Stimulated activated effector memory CD8-positive, alpha-beta T cell treated with anti-CD3 and anti-CD28 coated beads, Interleukin-12 subunit alpha, Interleukin-12 subunit beta, amount 100 ng/mL, for 72 hours (primary cell): ENCODE results near the gene RNASEL.
"Not testable (repeated sequence)": the region's sequence is repeated elsewhere in the genome, so short reads cannot be mapped to it uniquely, and the experiment has no call there.

Experiments used
- ATAC-seq: fragments of 150-1000 bp; cut with Tn5 transposase; 2 replicates; pipeline ENCODE4 v1.10.0; 2021
- DNase-seq, 2 donors: peaks; one replicate each; pipeline ENCODE4 v3.0.0; 2021 to 2022; ENCODE audit warnings: low spot score in 2 of 2
- H3K27ac Mint-ChIP-seq: one replicate; pipeline ENCODE4 v1.8.0; 2022; ENCODE audit warnings: mild to moderate bottlenecking, mixed read lengths
- H3K36me3 Mint-ChIP-seq: one replicate; pipeline ENCODE4 v1.8.0; 2022; ENCODE audit warnings: mild to moderate bottlenecking, mixed read lengths
- H3K4me1 Mint-ChIP-seq: one replicate; pipeline ENCODE4 v1.8.0; 2022; ENCODE audit warnings: mixed read lengths
- H3K4me3 Mint-ChIP-seq: one replicate; pipeline ENCODE4 v1.8.0; 2022; ENCODE audit warnings: mild to moderate bottlenecking, mixed read lengths
- H3K9me3 Mint-ChIP-seq: one replicate; pipeline ENCODE4 v1.8.0; 2022; ENCODE audit warnings: mixed read lengths

Gene RNASEL

GRCh38 chr1:182564406-182565004 is 24.6 kb downstream of the RNASEL start:
- Mint-ChIP-seq H3K9me3 (no peaks in the 10 kb centered on the region), H3K27ac (no peak overlapping the region), H3K4me1 (no peaks in the 10 kb centered on the region), H3K36me3 (no peaks in the 10 kb centered on the region), H3K4me3 (no peak overlapping the region)
- DNase-seq (no peak), ATAC-seq (no peak)

- Mint-ChIP-seq H3K36me3 (no peaks in the 10 kb centered on the region), H3K4me3 (no peak overlapping the region), H3K4me1 (no peaks in the 10 kb centered on the region), H3K9me3 (no peaks in the 10 kb centered on the region), H3K27ac (no peak overlapping the region)
- DNase-seq, result no peak
- peak; percentile 50 for ATAC-seq
Observed at GRCh38 chr1:182563095-182563494, 26.0 kb downstream of the RNASEL start.

GRCh38 chr1:182561456-182561855 is 27.6 kb downstream of the RNASEL start:
- Mint-ChIP-seq H3K27ac (no peak overlapping the region), H3K9me3 (no peaks in the 10 kb centered on the region), H3K4me3 (no peak overlapping the region), H3K36me3 (no peaks in the 10 kb centered on the region), H3K4me1 (no peaks in the 10 kb centered on the region)
- no peak for DNase-seq
- ATAC-seq, result no peak

GRCh38 chr1:182560392-182560984 is 28.6 kb downstream of the RNASEL start:
- H3K4me3 Mint-ChIP-seq, result no peak overlapping the region
- H3K36me3 Mint-ChIP-seq, result no peaks in the 10 kb centered on the region
- no peaks in the 10 kb centered on the region for H3K4me1 Mint-ChIP-seq
- DNase-seq (no peak), ATAC-seq (no peak)
- H3K9me3 Mint-ChIP-seq, result no peaks in the 10 kb centered on the region
- no peak overlapping the region for H3K27ac Mint-ChIP-seq

- no peak overlapping the region for H3K27ac Mint-ChIP-seq
- H3K4me3 Mint-ChIP-seq, result no peak overlapping the region
- ATAC-seq (peak; percentile 71), DNase-seq (no peak)
- H3K36me3 Mint-ChIP-seq, result no peaks in the 10 kb centered on the region
- no peaks in the 10 kb centered on the region for H3K4me1 Mint-ChIP-seq
- H3K9me3 Mint-ChIP-seq, result no peaks in the 10 kb centered on the region
Observed at GRCh38 chr1:182556279-182556678, 32.8 kb downstream of the RNASEL start.

GRCh38 chr1:182555493-182555892 is 33.6 kb downstream of the RNASEL start:
- Mint-ChIP-seq H3K36me3 (no peaks in the 10 kb centered on the region), H3K9me3 (no peaks in the 10 kb centered on the region), H3K4me1 (no peaks in the 10 kb centered on the region), H3K27ac (no peak overlapping the region), H3K4me3 (no peak overlapping the region)
- no peak for DNase-seq
- no peak for ATAC-seq

- DNase-seq, result no peak
- Mint-ChIP-seq H3K4me3 (no peak overlapping the region), H3K9me3 (no peaks in the 10 kb centered on the region), H3K36me3 (no peaks in the 10 kb centered on the region), H3K27ac (no peak overlapping the region), H3K4me1 (no peaks in the 10 kb centered on the region)
- no peak for ATAC-seq
Observed at GRCh38 chr1:182552527-182552926, 36.5 kb downstream of the RNASEL start.

- H3K27ac Mint-ChIP-seq, result no peak overlapping the region
- no peak for ATAC-seq
- no peaks in the 10 kb centered on the region for H3K36me3 Mint-ChIP-seq
- no peak overlapping the region for H3K4me3 Mint-ChIP-seq
- DNase-seq, result no peak
- H3K4me1 Mint-ChIP-seq, result no peaks in the 10 kb centered on the region
- no peaks in the 10 kb centered on the region for H3K9me3 Mint-ChIP-seq
Observed at GRCh38 chr1:182549811-182550210, 39.2 kb downstream of the RNASEL start.

- Mint-ChIP-seq H3K27ac (no peak overlapping the region), H3K4me3 (no peak overlapping the region), H3K36me3 (no peaks in the 10 kb centered on the region), H3K9me3 (no peaks in the 10 kb centered on the region), H3K4me1 (no peaks in the 10 kb centered on the region)
- no peak for DNase-seq
- no peak for ATAC-seq
Observed at GRCh38 chr1:182549346-182549745, 39.7 kb downstream of the RNASEL start.

GRCh38 chr1:182533896-182534295 is 55.2 kb downstream of the RNASEL start:
- no peaks in the 10 kb centered on the region for H3K9me3 Mint-ChIP-seq
- H3K4me3 Mint-ChIP-seq, result no peak overlapping the region
- H3K36me3 Mint-ChIP-seq, result no peaks in the 10 kb centered on the region
- DNase-seq (no peak), ATAC-seq (no peak)
- H3K27ac Mint-ChIP-seq, result no peak overlapping the region
- no peaks in the 10 kb centered on the region for H3K4me1 Mint-ChIP-seq

GRCh38 chr1:182528206-182528605 is 60.9 kb downstream of the RNASEL start:
- not testable (repeated sequence) for ATAC-seq, H3K4me1 Mint-ChIP-seq, H3K27ac Mint-ChIP-seq, H3K36me3 Mint-ChIP-seq, H3K4me3 Mint-ChIP-seq, DNase-seq
- H3K9me3 Mint-ChIP-seq, result peaks cover 27% of the 10 kb centered on the region

GRCh38 chr1:182527680-182528079 is 61.4 kb downstream of the RNASEL start:
- no peak for DNase-seq
- Mint-ChIP-seq H3K4me1 (no peaks in the 10 kb centered on the region), H3K27ac (no peak overlapping the region), H3K9me3 (peaks cover 28% of the 10 kb centered on the region), H3K4me3 (no peak overlapping the region), H3K36me3 (no peaks in the 10 kb centered on the region)
- no peak for ATAC-seq

GRCh38 chr1:182525342-182525741 is 63.7 kb downstream of the RNASEL start:
- no peaks in the 10 kb centered on the region for H3K36me3 Mint-ChIP-seq
- H3K9me3 Mint-ChIP-seq, result peaks cover 28% of the 10 kb centered on the region
- H3K4me3 Mint-ChIP-seq, result no peak overlapping the region
- H3K27ac Mint-ChIP-seq, result no peak overlapping the region
- ATAC-seq, result no peak
- H3K4me1 Mint-ChIP-seq, result no peaks in the 10 kb centered on the region
- no peak for DNase-seq
